Mucosa of rectum (tissue), 2 donors: ENCODE results near the gene EREG.

Source experiments
- H3K27ac ChIP-seq, 2 donors: one replicate each; pipeline ENCODE4 v1.7.0; 2013; ENCODE audit warnings: inconsistent platforms in 2 of 2, low read depth in 2 of 2, low read length in 2 of 2
- H3K27me3 ChIP-seq, 2 donors: one replicate each; pipeline ENCODE4 v1.7.0; 2013; ENCODE audit warnings: low read length in 2 of 2; ENCODE audit not compliant: control insufficient read depth in 2 of 2, insufficient read depth in 2 of 2
- H3K36me3 ChIP-seq, 2 donors: one replicate each; pipeline ENCODE4 v1.7.0; 2013; ENCODE audit warnings: low read length in 2 of 2; ENCODE audit not compliant: control insufficient read depth in 2 of 2, insufficient read depth in 2 of 2
- H3K4me1 ChIP-seq, 2 donors: one replicate each; pipeline ENCODE4 v1.7.0; 2013; ENCODE audit warnings: low read length in 2 of 2, mild to moderate bottlenecking in 1 of 2; ENCODE audit not compliant: control insufficient read depth in 2 of 2, insufficient read depth in 2 of 2
- H3K4me3 ChIP-seq, 2 donors: one replicate each; pipeline ENCODE4 v1.7.0; 2013; ENCODE audit warnings: low read length in 2 of 2
- H3K9ac ChIP-seq, 2 donors: one replicate each; pipeline ENCODE4 v1.7.0; 2013; ENCODE audit warnings: low read length in 2 of 2, low read depth in 1 of 2, mild to moderate bottlenecking in 1 of 2
- H3K9me3 ChIP-seq, 2 donors: one replicate each; pipeline ENCODE4 v1.7.0; 2013; ENCODE audit warnings: low read length in 2 of 2; ENCODE audit not compliant: control insufficient read depth in 2 of 2
- donor health status: healthy.
- donor health status: Normal muscosa, but diverticular disease.

EREG gene

GRCh38 chr4:74364652-74365491 is at the start of gene EREG:
Gene EREG (plus strand): TSS chr4:74365145. CDS start chr4:74365309, 164 bp downstream.
- H3K27ac ChIP-seq, result no peak within 1 kb of the TSS
- H3K4me3 ChIP-seq, result peak within 1 kb of the TSS; percentile 67
- H3K9me3 ChIP-seq, result no peaks in the 10 kb centered on the region
- H3K9ac ChIP-seq, result peak within 1 kb of the TSS in 1 of 2 donors; percentile 50
- H3K36me3 ChIP-seq, result no peaks in the 10 kb centered on the region
- H3K27me3 ChIP-seq, result peaks cover 0 to 6% of the 10 kb centered on the region in 2 donors
- H3K4me1 ChIP-seq, result peaks cover 9 to 30% of the 10 kb centered on the region in 2 donors

GRCh38 chr4:74315376-74315775 is 49.6 kb upstream of the EREG start:
- H3K36me3 ChIP-seq, result no peaks in the 10 kb centered on the region
- no peaks in the 10 kb centered on the region for H3K9me3 ChIP-seq
- H3K27me3 ChIP-seq, result no peaks in the 10 kb centered on the region
- H3K27ac ChIP-seq, result no peak overlapping the region
- H3K9ac ChIP-seq, result no peak overlapping the region
- H3K4me1 ChIP-seq, result no peaks in the 10 kb centered on the region
- H3K4me3 ChIP-seq, result no peak overlapping the region

GRCh38 chr4:74316397-74316796 is 48.5 kb upstream of the EREG start:
- Histone ChIP-seq H3K4me1 (peaks cover 3 to 4% of the 10 kb centered on the region in 2 donors), H3K27ac (no peak overlapping the region), H3K9me3 (no peaks in the 10 kb centered on the region), H3K27me3 (no peaks in the 10 kb centered on the region), H3K9ac (no peak overlapping the region), H3K36me3 (no peaks in the 10 kb centered on the region), H3K4me3 (no peak overlapping the region)

- H3K27ac ChIP-seq, result no peak overlapping the region
- H3K9me3 ChIP-seq, result no peaks in the 10 kb centered on the region
- no peaks in the 10 kb centered on the region for H3K27me3 ChIP-seq
- no peak overlapping the region for H3K4me3 ChIP-seq
- peaks cover 3 to 4% of the 10 kb centered on the region in 2 donors for H3K4me1 ChIP-seq
- no peak overlapping the region for H3K9ac ChIP-seq
- no peaks in the 10 kb centered on the region for H3K36me3 ChIP-seq
These were observed 47.2 kb upstream of the EREG start for GRCh38 chr4:74317616-74318246.

- peaks cover 3 to 4% of the 10 kb centered on the region in 2 donors for H3K4me1 ChIP-seq
- no peaks in the 10 kb centered on the region for H3K27me3 ChIP-seq
- no peak overlapping the region for H3K4me3 ChIP-seq
- no peak overlapping the region for H3K9ac ChIP-seq
- H3K36me3 ChIP-seq, result no peaks in the 10 kb centered on the region
- H3K9me3 ChIP-seq, result no peaks in the 10 kb centered on the region
- H3K27ac ChIP-seq, result no peak overlapping the region
These were observed 46.7 kb upstream of the EREG start for GRCh38 chr4:74318276-74318675.

GRCh38 chr4:74319470-74319869 is 45.5 kb upstream of the EREG start:
- Histone ChIP-seq H3K27me3 (no peaks in the 10 kb centered on the region), H3K9ac (no peak overlapping the region), H3K4me3 (no peak overlapping the region), H3K4me1 (peaks cover 3 to 4% of the 10 kb centered on the region in 2 donors), H3K36me3 (no peaks in the 10 kb centered on the region), H3K9me3 (no peaks in the 10 kb centered on the region), H3K27ac (no peak overlapping the region)

GRCh38 chr4:74320559-74321118 is 44.3 kb upstream of the EREG start:
- Histone ChIP-seq H3K9me3 (no peaks in the 10 kb centered on the region), H3K4me1 (peaks cover 3 to 4% of the 10 kb centered on the region in 2 donors), H3K4me3 (no peak overlapping the region), H3K27me3 (no peaks in the 10 kb centered on the region), H3K9ac (peak overlapping the region in 1 of 2 donors; percentile 18), H3K27ac (no peak overlapping the region), H3K36me3 (no peaks in the 10 kb centered on the region)

GRCh38 chr4:74322301-74322700 is 42.6 kb upstream of the EREG start:
- H3K27ac ChIP-seq, result no peak overlapping the region
- no peaks in the 10 kb centered on the region for H3K27me3 ChIP-seq
- no peaks in the 10 kb centered on the region for H3K36me3 ChIP-seq
- H3K9me3 ChIP-seq, result no peaks in the 10 kb centered on the region
- no peak overlapping the region for H3K4me3 ChIP-seq
- H3K4me1 ChIP-seq, result peaks cover 3 to 4% of the 10 kb centered on the region in 2 donors
- no peak overlapping the region for H3K9ac ChIP-seq

GRCh38 chr4:74323663-74324062 is 41.3 kb upstream of the EREG start:
- Histone ChIP-seq H3K9me3 (no peaks in the 10 kb centered on the region), H3K4me3 (no peak overlapping the region), H3K4me1 (peaks cover 3 to 4% of the 10 kb centered on the region in 2 donors), H3K36me3 (no peaks in the 10 kb centered on the region), H3K27me3 (no peaks in the 10 kb centered on the region), H3K27ac (no peak overlapping the region), H3K9ac (no peak overlapping the region)

- Histone ChIP-seq H3K4me3 (no peak overlapping the region), H3K4me1 (peaks cover 3 to 4% of the 10 kb centered on the region in 2 donors), H3K27ac (no peak overlapping the region), H3K36me3 (no peaks in the 10 kb centered on the region), H3K9ac (no peak overlapping the region), H3K9me3 (no peaks in the 10 kb centered on the region), H3K27me3 (no peaks in the 10 kb centered on the region)
These were observed 40.7 kb upstream of the EREG start for GRCh38 chr4:74324262-74324661.
